OCI-LY1 (cell line): ENCODE results near the gene MEDAG.

ENCODE experiments used
- H2AFZ ChIP-seq: fragments of 200-600 bp; sonication (generic), shearing (Covaris generic); 2 replicates; pipeline ENCODE4 v1.6.0; 2014; ENCODE audit warnings: antibody characterized with exemption, mild to moderate bottlenecking, low read length
- H3F3A ChIP-seq: fragments of 200-600 bp; sonication (generic), shearing (Covaris generic); 2 replicates; pipeline ENCODE4 v1.6.0; 2014; ENCODE audit warnings: mild to moderate bottlenecking, antibody characterized with exemption, low read length, moderate library complexity; ENCODE audit not compliant: insufficient read depth
- H3K27ac ChIP-seq: fragments of 200-600 bp; sonication (generic); 2 replicates; pipeline ENCODE4 v1.5.1; 2014; ENCODE audit warnings: low read length, mixed run types, mild to moderate bottlenecking, low read depth; ENCODE audit not compliant: poor library complexity, severe bottlenecking
- H3K27me3 ChIP-seq: fragments of 200-600 bp; sonication (generic); 2 replicates; pipeline ENCODE4 v1.6.0; 2014; ENCODE audit warnings: antibody characterized with exemption, mild to moderate bottlenecking, low read length, moderate library complexity; ENCODE audit not compliant: insufficient read depth
- H3K36me3 ChIP-seq: fragments of 200-600 bp; sonication (generic); 2 replicates; pipeline ENCODE4 v1.6.1; 2014; ENCODE audit warnings: mild to moderate bottlenecking, antibody characterized with exemption, low read length, moderate library complexity, mixed read lengths; ENCODE audit not compliant: insufficient read depth
- H3K4me1 ChIP-seq: fragments of 200-600 bp; sonication (generic); 2 replicates; pipeline ENCODE4 v1.5.1; 2014; ENCODE audit warnings: mild to moderate bottlenecking, low read length, moderate library complexity; ENCODE audit not compliant: insufficient read depth, severe bottlenecking
- H3K4me2 ChIP-seq: fragments of 200-600 bp; sonication (generic), shearing (Covaris generic); 2 replicates; pipeline ENCODE4 v1.6.1; 2014; ENCODE audit warnings: low read length
- H3K4me3 ChIP-seq: fragments of 200-600 bp; sonication (generic); 2 replicates; pipeline ENCODE4 v1.5.1; 2014; ENCODE audit warnings: low read length, low read depth, mild to moderate bottlenecking, mixed read lengths; ENCODE audit not compliant: poor library complexity, severe bottlenecking
- H3K79me2 ChIP-seq: fragments of 200-600 bp; shearing (Covaris generic); 2 replicates; pipeline ENCODE4 v1.6.1; 2016; ENCODE audit warnings: mixed run types, low read length, mixed read lengths; ENCODE audit not compliant: insufficient read depth
- H3K9ac ChIP-seq: fragments of 200-600 bp; sonication (generic), shearing (Covaris generic); 2 replicates; pipeline ENCODE4 v1.6.1; 2014; ENCODE audit warnings: mild to moderate bottlenecking, low read length, mixed read lengths
- H3K9me2 ChIP-seq: fragments of 200-600 bp; sonication (generic), shearing (Covaris generic); 2 replicates; pipeline ENCODE4 v1.6.1; 2014; ENCODE audit warnings: low read depth, mild to moderate bottlenecking, low read length, mixed read lengths
- H3K9me3 ChIP-seq: fragments of 200-600 bp; shearing (Covaris generic); 2 replicates; pipeline ENCODE4 v1.6.1; 2014; ENCODE audit warnings: low read length, mixed read lengths
- H4K20me1 ChIP-seq: fragments of 200-600 bp; sonication (generic), shearing (Covaris generic); 2 replicates; pipeline ENCODE4 v1.6.0; 2016; ENCODE audit warnings: mild to moderate bottlenecking, low read length; ENCODE audit not compliant: insufficient read depth
- CTCF ChIP-seq: fragments of 200-600 bp; sonication (generic), shearing (Covaris generic); IDR thresholded peaks from 2 replicates; pipeline ENCODE4 v1.5.1; 2017; ENCODE audit warnings: mild to moderate bottlenecking, antibody characterized with exemption, low read length, moderate library complexity, mixed read lengths
- EZH2 ChIP-seq: fragments of 200-600 bp; sonication (generic), shearing (Covaris generic); IDR thresholded peaks from 2 replicates; pipeline ENCODE4 v1.8.0; 2017; ENCODE audit warnings: borderline replicate concordance, mixed run types, mild to moderate bottlenecking, antibody characterized with exemption, low read length, moderate library complexity, mixed read lengths

Gene MEDAG

GRCh38 chr13:30874561-30874960, 31.5 kb upstream of the MEDAG start:
- Histone ChIP-seq H3K9me3 (no peaks in the 10 kb centered on the region), H3K27ac (no peak overlapping the region), H3K4me3 (no peak overlapping the region), H2AFZ (no peak overlapping the region), H3K4me2 (no peak overlapping the region), H3K27me3 (no peaks in the 10 kb centered on the region; the same call in 1 of the 2 replicates), H3F3A (no peaks in the 10 kb centered on the region), H3K79me2 (no peaks in the 10 kb centered on the region), H3K36me3 (no peaks in the 10 kb centered on the region), H4K20me1 (no peaks in the 10 kb centered on the region), H3K4me1 (no peaks in the 10 kb centered on the region), H3K9me2 (no peaks in the 10 kb centered on the region), H3K9ac (no peak overlapping the region)
- TF ChIP-seq CTCF (no peak), EZH2 (no peak)

- Histone ChIP-seq H3K9ac (no peak overlapping the region), H3K4me2 (no peak overlapping the region), H3K4me1 (no peaks in the 10 kb centered on the region), H3K9me2 (no peaks in the 10 kb centered on the region), H3K79me2 (no peaks in the 10 kb centered on the region), H2AFZ (no peak overlapping the region), H3K4me3 (no peak overlapping the region), H3K36me3 (no peaks in the 10 kb centered on the region), H3F3A (no peaks in the 10 kb centered on the region), H3K27ac (no peak overlapping the region), H3K9me3 (no peaks in the 10 kb centered on the region), H4K20me1 (no peaks in the 10 kb centered on the region), H3K27me3 (no peaks in the 10 kb centered on the region)
- TF ChIP-seq CTCF (no peak), EZH2 (no peak)
These were observed 28.7 kb upstream of the MEDAG start for GRCh38 chr13:30877335-30877734.

DNA sequence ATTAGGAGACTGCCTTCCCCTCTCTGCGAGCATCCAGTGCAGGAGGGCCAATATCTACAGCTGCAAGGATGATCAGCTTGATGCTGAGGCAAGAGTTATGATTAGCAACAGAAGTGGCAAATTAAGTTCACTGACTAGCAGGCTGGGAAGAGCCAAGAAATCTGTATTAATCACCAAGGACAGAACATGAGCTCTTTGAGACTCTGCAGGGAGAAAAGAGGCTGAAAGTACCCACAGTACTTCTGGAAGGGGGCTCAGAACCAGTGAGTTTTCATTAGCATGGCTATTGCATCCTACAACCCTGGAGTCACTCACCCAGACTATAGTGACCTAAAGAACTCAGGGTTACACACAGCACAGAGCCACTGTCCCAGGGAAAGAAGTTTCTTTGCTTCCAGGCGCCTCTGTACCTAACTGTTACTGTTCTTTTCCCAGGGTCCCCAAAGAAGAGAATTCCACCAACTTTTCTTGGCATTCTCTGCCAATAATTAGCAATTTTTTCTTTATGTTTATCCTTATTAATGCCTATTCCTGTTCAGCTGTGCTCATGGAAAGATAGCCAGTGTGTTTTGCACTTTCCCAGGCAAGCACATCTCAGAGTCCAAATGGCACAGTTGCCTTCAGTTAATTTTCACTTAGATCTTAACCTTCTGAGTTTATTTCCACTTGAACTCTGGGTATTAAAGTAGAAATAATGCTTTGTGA, 25.8 kb upstream of the MEDAG start:
- no peaks in the 10 kb centered on the region for H3K9me2 ChIP-seq
- no peak overlapping the region for H3K9ac ChIP-seq
- H3K4me2 ChIP-seq: no peak overlapping the region
- no peaks in the 10 kb centered on the region for H3K4me1 ChIP-seq
- TF ChIP-seq CTCF: no peak
- no peak for TF ChIP-seq EZH2
- H4K20me1 ChIP-seq: no peaks in the 10 kb centered on the region
- H3K27me3 ChIP-seq: no peaks in the 10 kb centered on the region
- H3K9me3 ChIP-seq: no peaks in the 10 kb centered on the region
- no peak overlapping the region for H2AFZ ChIP-seq
- no peak overlapping the region for H3K4me3 ChIP-seq
- no peaks in the 10 kb centered on the region for H3K36me3 ChIP-seq
- no peaks in the 10 kb centered on the region for H3K79me2 ChIP-seq
- no peaks in the 10 kb centered on the region for H3F3A ChIP-seq
- no peak overlapping the region for H3K27ac ChIP-seq
